Jurkat, Clone E6-1 (cell line): Measurements from ENCODE around the gene COPS9. TPM values are rescaled to one million over a fixed set of nuclear protein-coding genes. Genes with fewer than 3 reads are reported as not detected.
A peak's percentile ranks its signal among the peaks of the same experiment; 100 is the strongest.

Experiments
- DNase-seq: peaks from one replicate; pipeline ENCODE4 v3.0.0-alpha.2; 2011; ENCODE audit warnings: low read depth, low spot score
- H3K4me3 ChIP-seq: 2 replicates; pipeline ENCODE4 v1.5.1; 2011; ENCODE audit warnings: mild to moderate bottlenecking, low read length, control low read depth, moderate library complexity
- polyA plus RNA-seq: library from polyadenylated mRNA; unstranded; fragments of >200 nt; gene quantifications from one replicate; pipeline ENCODE4 v1.2.1, GENCODE V29; 2012; ENCODE audit warnings: missing spikeins; ENCODE audit not compliant: insufficient read length, insufficient read depth

The COPS9 gene
- polyA plus RNA-seq, result 216 TPM

- peak within 1 kb of the TSS; percentile 92 for H3K4me3 ChIP-seq
- DNase-seq, result peak; percentile 63
Measured at GRCh38 chr2:240136013-240136670, at the start of gene COPS9. COPS9 (minus strand) TSS chr2:240136305; CDS start chr2:240136284, 21 bp downstream.

- DNase-seq, result no peak
Measured at GRCh38 chr2:240184656-240185055, 48.6 kb upstream of the COPS9 start.

GRCh38 chr2:240183875-240184590 lies 47.9 kb upstream of the COPS9 start:
- H3K4me3 ChIP-seq, result no peak overlapping the region
- no peak for DNase-seq

More at GRCh38 chr2:240184656-240185055, 48.6 kb upstream of the COPS9 start:
- H3K4me3 ChIP-seq, result no peak overlapping the region

GRCh38 chr2:240183006-240183874 lies 47.1 kb upstream of the COPS9 start:
- DNase-seq, result no peak
- H3K4me3 ChIP-seq, result no peak overlapping the region

- H3K4me3 ChIP-seq, result no peak overlapping the region
Measured at GRCh38 chr2:240182476-240182875, 46.4 kb upstream of the COPS9 start.

GRCh38 chr2:240182001-240182400 lies 45.9 kb upstream of the COPS9 start:
- no peak overlapping the region for H3K4me3 ChIP-seq
- DNase-seq, result no peak

More at GRCh38 chr2:240182476-240182875, 46.4 kb upstream of the COPS9 start:
- DNase-seq, result no peak

- DNase-seq, result no peak
Measured at GRCh38 chr2:240179941-240180666, 44.0 kb upstream of the COPS9 start.

GRCh38 chr2:240179186-240179815 lies 43.2 kb upstream of the COPS9 start:
- no peak overlapping the region for H3K4me3 ChIP-seq
- no peak for DNase-seq

More at GRCh38 chr2:240179941-240180666, 44.0 kb upstream of the COPS9 start:
- no peak overlapping the region for H3K4me3 ChIP-seq

GRCh38 chr2:240178564-240178963 lies 42.5 kb upstream of the COPS9 start:
- H3K4me3 ChIP-seq, result no peak overlapping the region
- no peak for DNase-seq

GRCh38 chr2:240174496-240174895 lies 38.4 kb upstream of the COPS9 start:
- no peak overlapping the region for H3K4me3 ChIP-seq
- DNase-seq, result no peak

- no peak for DNase-seq
- no peak overlapping the region for H3K4me3 ChIP-seq
Measured at GRCh38 chr2:240172071-240172895, 36.2 kb upstream of the COPS9 start.

GRCh38 chr2:240170883-240171282 lies 34.8 kb upstream of the COPS9 start:
- H3K4me3 ChIP-seq, result no peak overlapping the region
- no peak for DNase-seq

GRCh38 chr2:240170354-240170735 lies 34.2 kb upstream of the COPS9 start:
- DNase-seq, result no peak
- H3K4me3 ChIP-seq, result no peak overlapping the region

- DNase-seq, result no peak
- no peak overlapping the region for H3K4me3 ChIP-seq
Measured at GRCh38 chr2:240169486-240170353, 33.6 kb upstream of the COPS9 start.

GRCh38 chr2:240168546-240169361 lies 32.6 kb upstream of the COPS9 start:
- no peak for DNase-seq
- no peak overlapping the region for H3K4me3 ChIP-seq

- DNase-seq, result no peak
- H3K4me3 ChIP-seq, result no peak overlapping the region
Measured at GRCh38 chr2:240168041-240168440, 31.9 kb upstream of the COPS9 start.
